HepG2 (cell line): ENCODE results near the gene BCDIN3D. TPM values are rescaled to one million over a fixed set of nuclear protein-coding genes. Genes with fewer than 3 reads are reported as not detected.

Experiments used
- DR1 ChIP-seq: sonication (generic); formaldehyde crosslinking; IDR thresholded peaks from 2 replicates; pipeline ENCODE4 v1.8.0; 2021; ENCODE audit warnings: mild to moderate bottlenecking, missing genetic modification reagents, inconsistent platforms
- FOXA3 ChIP-seq: IDR thresholded peaks from 2 replicates; pipeline ENCODE4 v1.6.1; 2016; ENCODE audit warnings: missing genetic modification reagents, missing compliant biosample characterization
- FOXK1 ChIP-seq: sonication (generic); formaldehyde crosslinking; IDR thresholded peaks from 2 replicates; pipeline ENCODE4 v1.4.0; 2020; ENCODE audit warnings: low read depth, missing genetic modification reagents, borderline replicate concordance
- PAF1 ChIP-seq: IDR thresholded peaks from 2 replicates; pipeline ENCODE4 v1.6.1; 2016; ENCODE audit warnings: missing genetic modification reagents, missing compliant biosample characterization
- SMAD1 ChIP-seq: sonication (generic); formaldehyde crosslinking; IDR thresholded peaks from 2 replicates; pipeline ENCODE4 v1.4.0; 2020; ENCODE audit warnings: missing genetic modification reagents, low read depth, mild to moderate bottlenecking, borderline replicate concordance
- SNAI1 ChIP-seq: sonication (generic); formaldehyde crosslinking; IDR thresholded peaks from 2 replicates; pipeline ENCODE4 v1.5.0; 2020; ENCODE audit warnings: mild to moderate bottlenecking, missing genetic modification reagents, borderline replicate concordance
- SPEN ChIP-seq: sonication (generic); formaldehyde crosslinking; IDR thresholded peaks from 2 replicates; pipeline ENCODE4 v1.5.1; 2020; ENCODE audit warnings: low read depth, mild to moderate bottlenecking, missing genetic modification reagents
- YY1 ChIP-seq: IDR thresholded peaks from 2 replicates; pipeline ENCODE4 v1.6.1; 2011; ENCODE audit warnings: low read length, low read depth, moderate library complexity, mild to moderate bottlenecking; ENCODE audit not compliant: insufficient read depth, insufficient replicate concordance
- ZFY ChIP-seq: sonication (generic); formaldehyde crosslinking; IDR thresholded peaks from 2 replicates; pipeline ENCODE4 v1.4.0; 2020; ENCODE audit warnings: missing genetic modification reagents
- ZNF558 ChIP-seq: sonication (generic); formaldehyde crosslinking; IDR thresholded peaks from 2 replicates; pipeline ENCODE4 v1.9.0; 2022; ENCODE audit warnings: mild to moderate bottlenecking, missing genetic modification reagents, borderline replicate concordance
- ZNF720 ChIP-seq: sonication (generic); formaldehyde crosslinking; IDR thresholded peaks from 2 replicates; pipeline ENCODE4 v1.4.0; 2020; ENCODE audit warnings: missing genetic modification reagents
- ZSCAN25 ChIP-seq: sonication (generic); formaldehyde crosslinking; IDR thresholded peaks from 2 replicates; pipeline ENCODE4 v1.8.0; 2022; ENCODE audit warnings: mild to moderate bottlenecking, missing genetic modification reagents
- polyA plus RNA-seq, 8 experiments: library from polyadenylated mRNA; depleted of rRNA in 3 of 8; stranded (reverse) in 7 of 8; unstranded in 1 of 8; fragments of >200 nt; fragmentation: Illumina TruSeq in 4 of 8; extraction: Trizol in 4 of 8; gene quantifications; 2 replicates each; pipeline versions ENCODE4 v1.2.1 to v1.2.3, GENCODE V29; 2011 to 2016; ENCODE audit warnings: low read depth in 4 of 8, missing spikeins in 1 of 8, mixed read lengths in 1 of 8; ENCODE audit not compliant: insufficient read depth in 1 of 8
- total RNA-seq, 5 experiments: library from RNA; depleted of rRNA; stranded (reverse); fragments of >200 nt; fragmentation: Illumina TruSeq; extraction: Trizol; gene quantifications; 2 replicates each; pipeline ENCODE4 v1.2.3, GENCODE V29; 2016; ENCODE audit warnings: low read depth in 1 of 5
- TF ChIP-seq, protein P1 (sequence below): sonication (generic); formaldehyde crosslinking; IDR thresholded peaks from 2 replicates; pipeline ENCODE4 v1.8.1; 2023; ENCODE audit warnings: mild to moderate bottlenecking, moderate library complexity, missing genetic modification reagents
- TF ChIP-seq, protein P2 (sequence below): sonication (generic); formaldehyde crosslinking; IDR thresholded peaks from 2 replicates; pipeline ENCODE4 v1.5.0; 2020; ENCODE audit warnings: missing genetic modification reagents
- TF ChIP-seq, protein P3 (sequence below): fragments of 450-650 bp; IDR thresholded peaks from 2 replicates; pipeline ENCODE4 v1.6.1; 2016
- TF ChIP-seq, protein P4 (sequence below): sonication (generic); formaldehyde crosslinking; IDR thresholded peaks from 2 replicates; pipeline ENCODE4 v1.5.1; 2020; ENCODE audit warnings: missing genetic modification reagents, mild to moderate bottlenecking, borderline replicate concordance
- TF ChIP-seq, protein P5 (sequence below): IDR thresholded peaks from 2 replicates; pipeline ENCODE4 v1.4.0; 2020; ENCODE audit warnings: mild to moderate bottlenecking, missing genetic modification reagents
- TF ChIP-seq, protein P6 (sequence below): sonication (generic); formaldehyde crosslinking; IDR thresholded peaks from 2 replicates; pipeline ENCODE4 v1.4.0; 2020; ENCODE audit warnings: missing genetic modification reagents

Gene BCDIN3D
- total and polyA plus RNA-seq, 2 of the 13 experiments (the other 11 are each of a cell fraction or from before 2014, with no cell fraction given) = 2.2 to 2.5 TPM

DNA sequence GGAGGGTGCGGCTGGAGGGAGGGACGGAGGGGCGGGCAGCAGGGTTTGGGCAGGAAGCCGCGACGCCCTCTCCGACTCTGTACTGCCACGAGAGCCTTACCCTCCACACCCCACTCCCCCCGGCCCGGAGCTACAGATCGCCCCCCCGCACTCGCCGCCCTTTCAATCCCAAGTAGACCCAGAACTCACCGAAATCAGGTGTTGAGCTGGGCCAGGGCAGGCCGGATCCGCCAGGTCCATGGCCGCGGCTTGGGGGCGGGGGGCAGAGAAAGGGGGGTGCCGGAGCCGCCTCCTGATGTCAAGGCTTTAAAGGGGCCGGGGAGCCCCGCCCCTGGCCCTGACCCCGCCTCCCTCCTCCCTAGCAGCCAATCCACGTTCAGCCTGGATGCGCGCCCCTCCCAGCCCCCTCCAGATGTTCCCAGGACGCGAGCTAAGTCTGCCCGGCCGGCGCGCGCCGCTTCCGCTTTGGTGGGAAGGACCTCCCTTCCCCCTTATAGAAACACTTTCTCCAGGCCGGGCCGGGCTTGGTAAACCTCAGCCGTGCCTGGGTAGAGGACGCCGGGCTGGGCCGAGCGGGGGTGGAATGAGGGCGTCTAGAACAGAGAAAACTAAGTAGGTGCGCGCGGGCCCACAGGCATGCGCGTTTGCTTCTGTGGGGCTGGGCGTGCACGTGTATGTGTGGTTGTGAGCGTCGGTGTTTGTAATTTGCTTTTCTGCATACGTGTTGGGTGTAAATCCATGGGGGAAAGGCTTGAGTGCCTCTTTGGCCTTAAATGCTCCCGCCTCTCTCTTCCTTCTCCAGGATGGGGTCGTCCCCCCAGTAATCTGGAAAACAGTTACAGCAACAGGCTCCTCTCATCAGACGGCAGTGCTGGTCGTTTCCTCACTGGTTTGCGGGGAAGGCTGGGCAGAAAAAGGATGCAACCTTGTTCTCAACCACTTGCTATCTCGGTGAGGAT is 14.5 kb downstream of the BCDIN3D start, which contains the start of gene NCKAP5L (continued):
- TF ChIP-seq, protein P1, sequence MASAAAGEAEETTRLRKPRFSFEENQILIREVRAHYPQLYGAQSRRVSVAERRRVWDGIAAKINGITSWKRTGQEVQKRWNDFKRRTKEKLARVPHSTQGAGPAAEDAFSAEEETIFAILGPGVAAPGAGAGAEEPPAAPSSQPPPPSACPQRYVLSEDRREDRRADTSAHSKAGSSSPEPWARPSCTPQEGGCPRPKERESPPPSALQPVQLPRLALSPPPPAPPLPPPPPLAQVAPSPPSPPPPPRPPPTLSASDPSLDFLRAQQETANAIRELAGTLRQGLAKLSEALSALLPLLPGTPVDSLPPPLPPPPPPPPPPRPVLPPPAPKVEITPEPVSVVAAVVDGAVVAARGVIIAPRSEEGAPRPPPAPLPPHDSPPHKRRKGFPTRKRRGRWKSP (CRISPR knock-in tag) = peak; percentile 72
- TF ChIP-seq, protein P2, sequence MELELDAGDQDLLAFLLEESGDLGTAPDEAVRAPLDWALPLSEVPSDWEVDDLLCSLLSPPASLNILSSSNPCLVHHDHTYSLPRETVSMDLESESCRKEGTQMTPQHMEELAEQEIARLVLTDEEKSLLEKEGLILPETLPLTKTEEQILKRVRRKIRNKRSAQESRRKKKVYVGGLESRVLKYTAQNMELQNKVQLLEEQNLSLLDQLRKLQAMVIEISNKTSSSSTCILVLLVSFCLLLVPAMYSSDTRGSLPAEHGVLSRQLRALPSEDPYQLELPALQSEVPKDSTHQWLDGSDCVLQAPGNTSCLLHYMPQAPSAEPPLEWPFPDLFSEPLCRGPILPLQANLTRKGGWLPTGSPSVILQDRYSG (CRISPR knock-in tag) = no peak
- TF ChIP-seq, protein P3, sequence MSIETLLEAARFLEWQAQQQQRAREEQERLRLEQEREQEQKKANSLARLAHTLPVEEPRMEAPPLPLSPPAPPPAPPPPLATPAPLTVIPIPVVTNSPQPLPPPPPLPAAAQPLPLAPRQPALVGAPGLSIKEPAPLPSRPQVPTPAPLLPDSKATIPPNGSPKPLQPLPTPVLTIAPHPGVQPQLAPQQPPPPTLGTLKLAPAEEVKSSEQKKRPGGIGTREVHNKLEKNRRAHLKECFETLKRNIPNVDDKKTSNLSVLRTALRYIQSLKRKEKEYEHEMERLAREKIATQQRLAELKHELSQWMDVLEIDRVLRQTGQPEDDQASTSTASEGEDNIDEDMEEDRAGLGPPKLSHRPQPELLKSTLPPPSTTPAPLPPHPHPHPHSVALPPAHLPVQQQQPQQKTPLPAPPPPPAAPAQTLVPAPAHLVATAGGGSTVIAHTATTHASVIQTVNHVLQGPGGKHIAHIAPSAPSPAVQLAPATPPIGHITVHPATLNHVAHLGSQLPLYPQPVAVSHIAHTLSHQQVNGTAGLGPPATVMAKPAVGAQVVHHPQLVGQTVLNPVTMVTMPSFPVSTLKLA = 0 out of 2 replicates have a peak, but pooled peaks have one; percentile 23
- peak; percentile 69; the same call in 1 of the 2 replicates for TF ChIP-seq DR1
- peak; percentile 6; the same call in 1 of the 2 replicates for TF ChIP-seq ZSCAN25 (CRISPR knock-in tag)
- TF ChIP-seq YY1 = peak; percentile 40
- TF ChIP-seq FOXA3 = peak; percentile 5; the same call in 1 of the 2 replicates
- TF ChIP-seq SPEN (CRISPR knock-in tag) = peak; percentile 84
- TF ChIP-seq ZFY (CRISPR knock-in tag) = peak; percentile 70
- TF ChIP-seq, protein P4, sequence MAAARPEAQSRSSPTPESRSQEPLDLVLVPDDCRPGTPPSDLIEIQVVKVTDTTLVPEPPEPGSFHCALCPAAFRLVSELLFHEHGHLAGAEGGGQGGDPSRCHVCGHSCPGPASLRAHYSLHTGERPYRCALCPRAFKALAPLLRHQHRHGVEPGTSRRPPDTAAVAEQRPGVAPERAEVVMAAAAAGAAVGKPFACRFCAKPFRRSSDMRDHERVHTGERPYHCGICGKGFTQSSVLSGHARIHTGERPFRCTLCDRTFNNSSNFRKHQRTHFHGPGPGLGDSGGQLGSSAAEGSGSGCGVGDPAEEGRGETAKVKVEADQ (CRISPR knock-in tag) = no peak; the same call in 1 of the 2 replicates
- TF ChIP-seq, protein P5, sequence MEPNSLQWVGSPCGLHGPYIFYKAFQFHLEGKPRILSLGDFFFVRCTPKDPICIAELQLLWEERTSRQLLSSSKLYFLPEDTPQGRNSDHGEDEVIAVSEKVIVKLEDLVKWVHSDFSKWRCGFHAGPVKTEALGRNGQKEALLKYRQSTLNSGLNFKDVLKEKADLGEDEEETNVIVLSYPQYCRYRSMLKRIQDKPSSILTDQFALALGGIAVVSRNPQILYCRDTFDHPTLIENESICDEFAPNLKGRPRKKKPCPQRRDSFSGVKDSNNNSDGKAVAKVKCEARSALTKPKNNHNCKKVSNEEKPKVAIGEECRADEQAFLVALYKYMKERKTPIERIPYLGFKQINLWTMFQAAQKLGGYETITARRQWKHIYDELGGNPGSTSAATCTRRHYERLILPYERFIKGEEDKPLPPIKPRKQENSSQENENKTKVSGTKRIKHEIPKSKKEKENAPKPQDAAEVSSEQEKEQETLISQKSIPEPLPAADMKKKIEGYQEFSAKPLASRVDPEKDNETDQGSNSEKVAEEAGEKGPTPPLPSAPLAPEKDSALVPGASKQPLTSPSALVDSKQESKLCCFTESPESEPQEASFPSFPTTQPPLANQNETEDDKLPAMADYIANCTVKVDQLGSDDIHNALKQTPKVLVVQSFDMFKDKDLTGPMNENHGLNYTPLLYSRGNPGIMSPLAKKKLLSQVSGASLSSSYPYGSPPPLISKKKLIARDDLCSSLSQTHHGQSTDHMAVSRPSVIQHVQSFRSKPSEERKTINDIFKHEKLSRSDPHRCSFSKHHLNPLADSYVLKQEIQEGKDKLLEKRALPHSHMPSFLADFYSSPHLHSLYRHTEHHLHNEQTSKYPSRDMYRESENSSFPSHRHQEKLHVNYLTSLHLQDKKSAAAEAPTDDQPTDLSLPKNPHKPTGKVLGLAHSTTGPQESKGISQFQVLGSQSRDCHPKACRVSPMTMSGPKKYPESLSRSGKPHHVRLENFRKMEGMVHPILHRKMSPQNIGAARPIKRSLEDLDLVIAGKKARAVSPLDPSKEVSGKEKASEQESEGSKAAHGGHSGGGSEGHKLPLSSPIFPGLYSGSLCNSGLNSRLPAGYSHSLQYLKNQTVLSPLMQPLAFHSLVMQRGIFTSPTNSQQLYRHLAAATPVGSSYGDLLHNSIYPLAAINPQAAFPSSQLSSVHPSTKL = peak; percentile 40; the same call in 1 of the 2 replicates
- no peak for TF ChIP-seq ZNF720 (CRISPR knock-in tag)
- no peak for TF ChIP-seq PAF1
- TF ChIP-seq SMAD1 = 0 out of 2 replicates have a peak, but pooled peaks have one; percentile 50
- no peak for TF ChIP-seq SNAI1 (CRISPR knock-in tag)
- TF ChIP-seq ZNF558 (CRISPR knock-in tag) = 0 out of 2 replicates have a peak, but pooled peaks have one; percentile 51
- peak; percentile 38; the same call in 1 of the 2 replicates for TF ChIP-seq FOXK1 (CRISPR knock-in tag)
- TF ChIP-seq, protein P6, sequence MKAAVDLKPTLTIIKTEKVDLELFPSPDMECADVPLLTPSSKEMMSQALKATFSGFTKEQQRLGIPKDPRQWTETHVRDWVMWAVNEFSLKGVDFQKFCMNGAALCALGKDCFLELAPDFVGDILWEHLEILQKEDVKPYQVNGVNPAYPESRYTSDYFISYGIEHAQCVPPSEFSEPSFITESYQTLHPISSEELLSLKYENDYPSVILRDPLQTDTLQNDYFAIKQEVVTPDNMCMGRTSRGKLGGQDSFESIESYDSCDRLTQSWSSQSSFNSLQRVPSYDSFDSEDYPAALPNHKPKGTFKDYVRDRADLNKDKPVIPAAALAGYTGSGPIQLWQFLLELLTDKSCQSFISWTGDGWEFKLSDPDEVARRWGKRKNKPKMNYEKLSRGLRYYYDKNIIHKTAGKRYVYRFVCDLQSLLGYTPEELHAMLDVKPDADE (CRISPR knock-in tag) = no peak
